ENCODE measurements around the gene SND1.
A peak's percentile ranks its signal among the peaks of the same experiment; 100 is the strongest.

SND1 gene

DNA sequence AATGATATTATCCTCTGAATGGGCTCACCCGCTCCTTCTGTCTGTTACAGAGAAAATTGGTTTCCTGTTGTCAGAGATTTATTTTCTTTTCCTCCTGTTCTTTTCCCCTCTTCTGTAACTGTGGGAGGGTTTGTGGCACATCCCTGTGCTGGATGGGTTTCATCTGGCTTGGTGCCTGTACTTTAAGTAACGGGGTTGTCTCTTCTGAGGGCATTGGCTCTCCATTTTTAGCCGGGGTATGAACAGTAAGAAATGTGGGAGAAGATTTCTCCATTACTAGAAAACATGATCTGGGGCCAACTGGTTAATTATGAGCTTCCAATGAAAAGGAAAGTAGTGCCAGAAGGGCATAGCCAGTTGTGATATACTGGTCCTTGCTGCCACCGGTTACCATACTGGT lies 142.6 kb downstream of the SND1 start:
- Histone ChIP-seq H3K36me3 (ENCODE audit: insufficient read depth, low read length) (no peaks in the 10 kb centered on the region), H3K27me3 (ENCODE audit: control insufficient read depth in 1 of 2, insufficient read depth in 2 of 2, low read length in 2 of 2) (no peaks in the 10 kb centered on the region), H3K4me1 (ENCODE audit: insufficient read depth, low read length) (peaks cover 27% of the 10 kb centered on the region), H3K9ac (ENCODE audit: low read length) (no peak overlapping the region), H3K27ac (ENCODE audit: low read depth, low read length) (no peak overlapping the region), H3K4me3 (ENCODE audit: low read depth in 1 of 2, low read length in 2 of 2) (no peak overlapping the region), H3K9me3 (ENCODE audit: low read length) (no peaks in the 10 kb centered on the region)

DNA sequence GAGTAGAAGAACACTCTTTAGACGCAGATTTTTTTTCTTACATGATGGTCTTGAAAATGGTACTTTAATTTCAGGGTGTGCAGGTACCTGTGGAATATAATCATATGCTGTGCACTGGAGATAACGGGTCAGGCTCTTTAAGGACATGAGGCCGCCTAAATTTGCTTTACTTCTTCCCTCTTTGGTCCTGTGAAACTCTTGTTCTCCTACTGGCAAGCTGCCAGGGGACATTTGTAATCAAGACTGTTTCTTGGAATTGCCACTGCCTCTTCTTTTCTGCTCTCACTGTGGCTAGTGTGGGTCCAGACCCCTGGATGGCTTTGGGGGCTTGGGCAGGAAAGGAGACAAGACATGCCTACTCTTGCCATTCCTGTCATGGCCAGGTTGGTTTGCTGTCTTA lies 146.0 kb downstream of the SND1 start:
- Histone ChIP-seq H3K27ac (ENCODE audit: low read depth, low read length) (no peak overlapping the region), H3K4me3 (ENCODE audit: low read depth in 1 of 2, low read length in 2 of 2) (no peak overlapping the region), H3K4me1 (ENCODE audit: insufficient read depth, low read length) (peaks cover 32% of the 10 kb centered on the region), H3K27me3 (ENCODE audit: control insufficient read depth in 1 of 2, insufficient read depth in 2 of 2, low read length in 2 of 2) (no peaks in the 10 kb centered on the region), H3K9ac (ENCODE audit: low read length) (no peak overlapping the region), H3K9me3 (ENCODE audit: low read length) (no peaks in the 10 kb centered on the region), H3K36me3 (ENCODE audit: insufficient read depth, low read length) (no peaks in the 10 kb centered on the region)

- Histone ChIP-seq H3K36me3 (ENCODE audit: insufficient read depth, low read length) (no peaks in the 10 kb centered on the region), H3K27ac (ENCODE audit: low read depth, low read length) (no peak overlapping the region), H3K9ac (ENCODE audit: low read length) (no peak overlapping the region), H3K9me3 (ENCODE audit: low read length) (no peaks in the 10 kb centered on the region), H3K27me3 (ENCODE audit: control insufficient read depth in 1 of 2, insufficient read depth in 2 of 2, low read length in 2 of 2) (no peaks in the 10 kb centered on the region), H3K4me3 (ENCODE audit: low read depth in 1 of 2, low read length in 2 of 2) (no peak overlapping the region), H3K4me1 (ENCODE audit: insufficient read depth, low read length) (peaks cover 32% of the 10 kb centered on the region)
Measured at GRCh38 chr7:127798769-127799372, 146.9 kb downstream of the SND1 start.

DNA sequence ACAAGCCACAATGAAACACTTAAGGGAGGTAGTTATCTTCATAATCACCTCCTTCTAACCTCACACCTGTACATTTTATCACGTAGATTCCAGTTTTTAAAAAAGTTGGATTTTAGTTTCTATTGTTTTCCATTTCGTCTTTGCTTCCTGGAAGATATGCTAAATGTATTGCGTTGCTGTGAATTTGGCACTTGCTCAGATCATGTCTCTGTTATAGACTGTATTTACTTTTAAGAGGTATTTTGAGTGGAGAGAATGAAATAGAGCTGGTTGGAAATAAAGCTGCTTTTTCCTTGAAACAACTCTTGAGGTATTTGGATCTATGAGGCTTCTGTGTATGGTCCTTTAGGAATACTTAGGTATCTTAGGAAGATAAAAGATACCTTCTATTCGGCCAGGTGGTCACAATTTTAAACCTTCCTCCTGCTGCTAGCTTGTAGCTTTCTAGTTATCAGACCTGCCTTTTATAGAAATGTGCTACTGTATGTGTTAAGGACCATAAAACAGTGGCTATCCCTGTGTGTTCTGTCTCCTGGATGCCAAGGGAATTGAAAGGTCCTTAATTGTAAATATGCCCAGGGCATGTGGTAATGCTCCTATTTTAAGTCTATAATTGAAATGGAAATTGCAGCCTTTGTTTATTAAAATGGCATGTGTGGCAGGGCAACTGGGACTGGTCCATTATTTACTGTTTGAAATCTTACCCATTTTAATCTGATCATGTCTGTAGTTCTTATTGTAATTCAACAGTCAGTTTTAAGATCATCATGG lies 147.7 kb downstream of the SND1 start:
- H3K9ac ChIP-seq (ENCODE audit: low read length): no peak overlapping the region
- peak overlapping the region; percentile 3 for H3K27ac ChIP-seq (ENCODE audit: low read depth, low read length)
- H3K9me3 ChIP-seq (ENCODE audit: low read length): no peaks in the 10 kb centered on the region
- no peak overlapping the region for H3K4me3 ChIP-seq (ENCODE audit: low read depth in 1 of 2, low read length in 2 of 2)
- H3K36me3 ChIP-seq (ENCODE audit: insufficient read depth, low read length): no peaks in the 10 kb centered on the region
- H3K27me3 ChIP-seq (ENCODE audit: control insufficient read depth in 1 of 2, insufficient read depth in 2 of 2, low read length in 2 of 2): no peaks in the 10 kb centered on the region
- peaks cover 29% of the 10 kb centered on the region for H3K4me1 ChIP-seq (ENCODE audit: insufficient read depth, low read length)

DNA sequence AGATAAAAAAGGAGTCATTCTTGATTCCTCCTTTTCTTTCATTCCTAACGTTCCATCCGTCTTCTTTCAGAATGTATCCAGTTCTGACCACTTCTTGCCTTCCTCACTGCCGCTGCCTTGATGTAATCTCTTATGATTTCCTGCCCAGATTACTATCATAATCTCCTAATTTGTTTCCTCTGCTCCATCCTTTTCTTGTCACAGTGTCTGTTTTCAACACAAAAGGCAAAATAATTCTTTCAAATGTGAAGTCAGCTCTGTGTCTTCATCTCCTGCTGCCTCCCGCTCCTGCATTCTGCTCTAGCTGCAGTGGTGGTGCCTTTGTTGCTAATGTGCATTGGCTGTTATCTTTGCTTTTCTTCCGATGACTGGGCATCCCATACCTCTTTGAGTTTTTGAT lies 150.9 kb downstream of the SND1 start:
- no peaks in the 10 kb centered on the region for H3K9me3 ChIP-seq (ENCODE audit: low read length)
- H3K27ac ChIP-seq (ENCODE audit: low read depth, low read length): no peak overlapping the region
- peaks cover 2% of the 10 kb centered on the region for H3K36me3 ChIP-seq (ENCODE audit: insufficient read depth, low read length)
- H3K4me3 ChIP-seq (ENCODE audit: low read depth in 1 of 2, low read length in 2 of 2): no peak overlapping the region
- H3K9ac ChIP-seq (ENCODE audit: low read length): no peak overlapping the region
- H3K4me1 ChIP-seq (ENCODE audit: insufficient read depth, low read length): peaks cover 22% of the 10 kb centered on the region
- H3K27me3 ChIP-seq (ENCODE audit: control insufficient read depth in 1 of 2, insufficient read depth in 2 of 2, low read length in 2 of 2): no peaks in the 10 kb centered on the region

DNA sequence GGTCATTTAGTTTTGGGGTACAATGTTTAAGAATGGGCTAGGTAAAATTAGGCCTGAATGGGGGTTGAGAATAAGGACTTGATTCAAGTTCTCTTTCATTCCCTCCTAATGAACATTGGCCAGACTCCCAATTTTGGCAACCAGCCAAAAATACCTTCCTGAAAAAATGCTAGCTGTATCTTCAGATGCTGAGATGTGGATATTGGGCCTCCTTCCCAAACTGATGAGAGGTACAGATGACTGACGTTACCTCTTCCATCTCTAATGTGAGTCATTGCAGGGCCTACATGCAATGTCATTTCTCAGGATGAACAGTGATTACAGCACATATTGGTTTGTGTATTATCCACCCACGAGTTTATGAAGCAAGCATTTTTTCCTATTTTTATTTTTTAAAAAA lies 151.6 kb downstream of the SND1 start:
- no peak overlapping the region for H3K9ac ChIP-seq (ENCODE audit: low read length)
- peaks cover 3% of the 10 kb centered on the region for H3K36me3 ChIP-seq (ENCODE audit: insufficient read depth, low read length)
- H3K4me3 ChIP-seq (ENCODE audit: low read depth in 1 of 2, low read length in 2 of 2): no peak overlapping the region
- H3K27ac ChIP-seq (ENCODE audit: low read depth, low read length): no peak overlapping the region
- no peaks in the 10 kb centered on the region for H3K27me3 ChIP-seq (ENCODE audit: control insufficient read depth in 1 of 2, insufficient read depth in 2 of 2, low read length in 2 of 2)
- H3K9me3 ChIP-seq (ENCODE audit: low read length): no peaks in the 10 kb centered on the region
- H3K4me1 ChIP-seq (ENCODE audit: insufficient read depth, low read length): peaks cover 15% of the 10 kb centered on the region

- Histone ChIP-seq H3K9me3 (ENCODE audit: low read length) (no peaks in the 10 kb centered on the region), H3K27me3 (ENCODE audit: control insufficient read depth in 1 of 2, insufficient read depth in 2 of 2, low read length in 2 of 2) (no peaks in the 10 kb centered on the region), H3K9ac (ENCODE audit: low read length) (no peak overlapping the region), H3K27ac (ENCODE audit: low read depth, low read length) (no peak overlapping the region), H3K4me3 (ENCODE audit: low read depth in 1 of 2, low read length in 2 of 2) (no peak overlapping the region), H3K4me1 (ENCODE audit: insufficient read depth, low read length) (peaks cover under 1% of the 10 kb centered on the region), H3K36me3 (ENCODE audit: insufficient read depth, low read length) (peaks cover 3% of the 10 kb centered on the region)
Measured at GRCh38 chr7:127807340-127807739, 155.3 kb downstream of the SND1 start.

GRCh38 chr7:127807829-127808228 lies 155.8 kb downstream of the SND1 start:
- no peak overlapping the region for H3K9ac ChIP-seq (ENCODE audit: low read length)
- no peaks in the 10 kb centered on the region for H3K9me3 ChIP-seq (ENCODE audit: low read length)
- H3K36me3 ChIP-seq (ENCODE audit: insufficient read depth, low read length): peaks cover 3% of the 10 kb centered on the region
- H3K27ac ChIP-seq (ENCODE audit: low read depth, low read length): no peak overlapping the region
- H3K4me1 ChIP-seq (ENCODE audit: insufficient read depth, low read length): peaks cover 6% of the 10 kb centered on the region
- no peak overlapping the region for H3K4me3 ChIP-seq (ENCODE audit: low read depth in 1 of 2, low read length in 2 of 2)
- no peaks in the 10 kb centered on the region for H3K27me3 ChIP-seq (ENCODE audit: control insufficient read depth in 1 of 2, insufficient read depth in 2 of 2, low read length in 2 of 2)

- H3K27ac ChIP-seq (ENCODE audit: low read depth, low read length): no peak overlapping the region
- H3K4me1 ChIP-seq (ENCODE audit: insufficient read depth, low read length): peaks cover 8% of the 10 kb centered on the region
- no peak overlapping the region for H3K4me3 ChIP-seq (ENCODE audit: low read depth in 1 of 2, low read length in 2 of 2)
- peaks cover 3% of the 10 kb centered on the region for H3K36me3 ChIP-seq (ENCODE audit: insufficient read depth, low read length)
- no peak overlapping the region for H3K9ac ChIP-seq (ENCODE audit: low read length)
- H3K27me3 ChIP-seq (ENCODE audit: control insufficient read depth in 1 of 2, insufficient read depth in 2 of 2, low read length in 2 of 2): no peaks in the 10 kb centered on the region
- H3K9me3 ChIP-seq (ENCODE audit: low read length): no peaks in the 10 kb centered on the region
Measured at GRCh38 chr7:127809261-127809702, 157.3 kb downstream of the SND1 start.

GRCh38 chr7:127810113-127810512 lies 158.1 kb downstream of the SND1 start:
- peaks cover 8% of the 10 kb centered on the region for H3K4me1 ChIP-seq (ENCODE audit: insufficient read depth, low read length)
- H3K9me3 ChIP-seq (ENCODE audit: low read length): no peaks in the 10 kb centered on the region
- H3K36me3 ChIP-seq (ENCODE audit: insufficient read depth, low read length): peaks cover 3% of the 10 kb centered on the region
- no peak overlapping the region for H3K27ac ChIP-seq (ENCODE audit: low read depth, low read length)
- no peak overlapping the region for H3K4me3 ChIP-seq (ENCODE audit: low read depth in 1 of 2, low read length in 2 of 2)
- H3K9ac ChIP-seq (ENCODE audit: low read length): no peak overlapping the region
- no peaks in the 10 kb centered on the region for H3K27me3 ChIP-seq (ENCODE audit: control insufficient read depth in 1 of 2, insufficient read depth in 2 of 2, low read length in 2 of 2)

GRCh38 chr7:127810696-127811660 lies 159.0 kb downstream of the SND1 start:
- H3K9me3 ChIP-seq (ENCODE audit: low read length): no peaks in the 10 kb centered on the region
- no peaks in the 10 kb centered on the region for H3K27me3 ChIP-seq (ENCODE audit: control insufficient read depth in 1 of 2, insufficient read depth in 2 of 2, low read length in 2 of 2)
- H3K9ac ChIP-seq (ENCODE audit: low read length): no peak overlapping the region
- no peak overlapping the region for H3K4me3 ChIP-seq (ENCODE audit: low read depth in 1 of 2, low read length in 2 of 2)
- H3K27ac ChIP-seq (ENCODE audit: low read depth, low read length): no peak overlapping the region
- H3K4me1 ChIP-seq (ENCODE audit: insufficient read depth, low read length): peaks cover 8% of the 10 kb centered on the region
- peaks cover 3% of the 10 kb centered on the region for H3K36me3 ChIP-seq (ENCODE audit: insufficient read depth, low read length)

Data from muscle layer of colon (tissue), 2 donors.